WI38 (cell line): ENCODE results near the gene NSDHL.
A peak's percentile ranks its signal among the peaks of the same experiment; 100 is the strongest.

Experiments used
- H3K4me3 ChIP-seq: 2 replicates; pipeline ENCODE4 v1.5.1; 2011; ENCODE audit warnings: low read depth, mild to moderate bottlenecking, control low read depth, low read length
- CTCF ChIP-seq: IDR thresholded peaks from 2 replicates; pipeline ENCODE4 v1.5.1; 2012; ENCODE audit warnings: low read depth, mild to moderate bottlenecking, control low read depth, low read length

NSDHL gene

GRCh38 chrX:152900937-152901445, 70.1 kb downstream of the NSDHL start:
- H3K4me3 ChIP-seq, result no peak overlapping the region
- no peak for TF ChIP-seq CTCF

GRCh38 chrX:152901816-152902501, 71.1 kb downstream of the NSDHL start:
- TF ChIP-seq CTCF, result no peak
- no peak overlapping the region for H3K4me3 ChIP-seq

GRCh38 chrX:152902502-152902820, 71.6 kb downstream of the NSDHL start:
- no peak for TF ChIP-seq CTCF
- no peak overlapping the region for H3K4me3 ChIP-seq

GRCh38 chrX:152903589-152903988, 72.7 kb downstream of the NSDHL start:
- no peak overlapping the region for H3K4me3 ChIP-seq
- TF ChIP-seq CTCF, result no peak

GRCh38 chrX:152904151-152905080, 73.6 kb downstream of the NSDHL start:
- no peak overlapping the region for H3K4me3 ChIP-seq

GRCh38 chrX:152905081-152905420, 74.2 kb downstream of the NSDHL start:
- no peak for TF ChIP-seq CTCF
- no peak overlapping the region for H3K4me3 ChIP-seq

More at GRCh38 chrX:152904151-152905080, 73.6 kb downstream of the NSDHL start:
- peak; percentile 79 for TF ChIP-seq CTCF
